Measurements from ENCODE around the gene DNAL1. TPM values are rescaled to one million over a fixed set of nuclear protein-coding genes. Genes with fewer than 3 reads are reported as not detected.

DNAL1 gene
- total and polyA plus RNA-seq, 10 donors = 2.2 to 15.4 (median 6.1) TPM

DNA sequence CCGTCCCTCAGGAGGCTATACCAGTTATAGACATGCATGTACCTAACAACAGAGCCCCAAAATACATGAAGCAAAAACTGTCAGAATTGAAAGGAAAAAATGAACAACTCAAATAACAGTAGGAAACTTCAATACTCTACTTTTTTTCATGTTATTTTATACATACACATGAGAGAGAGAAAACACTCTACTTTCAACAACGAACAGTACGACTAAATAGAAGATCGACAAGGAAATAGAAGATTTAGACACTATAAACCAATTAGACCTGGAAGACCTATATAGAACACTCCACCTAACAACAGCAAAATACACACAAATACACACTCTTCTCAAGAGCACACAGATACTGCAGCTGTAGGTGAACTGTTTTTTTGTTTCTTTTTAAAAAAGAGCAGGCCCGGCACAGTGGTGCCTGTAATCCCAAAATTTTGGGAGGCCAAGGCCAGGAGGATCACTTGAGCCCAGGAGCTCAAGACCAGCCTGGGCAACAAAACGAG, 104.1 kb downstream of the DNAL1 start:
- TF ChIP-seq POLR2A (IDR thresholded peaks at IDR 0.05) (no peak), POLR2AphosphoS5 (IDR thresholded peaks at IDR 0.05) (no peak)
- TF ChIP-seq, protein P1, sequence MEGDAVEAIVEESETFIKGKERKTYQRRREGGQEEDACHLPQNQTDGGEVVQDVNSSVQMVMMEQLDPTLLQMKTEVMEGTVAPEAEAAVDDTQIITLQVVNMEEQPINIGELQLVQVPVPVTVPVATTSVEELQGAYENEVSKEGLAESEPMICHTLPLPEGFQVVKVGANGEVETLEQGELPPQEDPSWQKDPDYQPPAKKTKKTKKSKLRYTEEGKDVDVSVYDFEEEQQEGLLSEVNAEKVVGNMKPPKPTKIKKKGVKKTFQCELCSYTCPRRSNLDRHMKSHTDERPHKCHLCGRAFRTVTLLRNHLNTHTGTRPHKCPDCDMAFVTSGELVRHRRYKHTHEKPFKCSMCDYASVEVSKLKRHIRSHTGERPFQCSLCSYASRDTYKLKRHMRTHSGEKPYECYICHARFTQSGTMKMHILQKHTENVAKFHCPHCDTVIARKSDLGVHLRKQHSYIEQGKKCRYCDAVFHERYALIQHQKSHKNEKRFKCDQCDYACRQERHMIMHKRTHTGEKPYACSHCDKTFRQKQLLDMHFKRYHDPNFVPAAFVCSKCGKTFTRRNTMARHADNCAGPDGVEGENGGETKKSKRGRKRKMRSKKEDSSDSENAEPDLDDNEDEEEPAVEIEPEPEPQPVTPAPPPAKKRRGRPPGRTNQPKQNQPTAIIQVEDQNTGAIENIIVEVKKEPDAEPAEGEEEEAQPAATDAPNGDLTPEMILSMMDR (IDR thresholded peaks at IDR 0.05 in 8 of 11, conservative IDR thresholded peaks at IDR 0.05 in 3 of 11) = no peak
- no peak for DNase-seq
- peaks cover 0 to 5% (median 0%) of the 10 kb centered on the region in 6 donors for H3K36me3 ChIP-seq
- no peaks in the 10 kb centered on the region for H3K9me3 ChIP-seq
- H3K27me3 ChIP-seq (replicated peaks in 1 of 7) = no peaks in the 10 kb centered on the region
- H3K27ac ChIP-seq = peak overlapping the region in 7 of 8 donors; percentile 24 to 99 (median 97)
- peaks cover 93 to 100% (median 100%) of the 10 kb centered on the region in 6 donors for H3K4me1 ChIP-seq
- intact Hi-C loops (cut with DNase I; ENCODE audit: low total_unique reads) = no loop called here
- H3K4me3 ChIP-seq = no peak overlapping the region
- WGBS, 5 donors = 62 to 80% (median 68%) methylated on average over 6 of the region's 6 CpGs

GRCh38 chr14:73749706-73750530, 105.1 kb downstream of the DNAL1 start:
- Histone ChIP-seq H3K36me3 (peaks cover 0 to 5% (median 0%) of the 10 kb centered on the region in 6 donors), H3K4me1 (peaks cover 93 to 100% (median 100%) of the 10 kb centered on the region in 6 donors), H3K27ac (peak overlapping the region; percentile 81 to 99 (median 97)), H3K9me3 (no peaks in the 10 kb centered on the region), H3K27me3 (replicated peaks in 1 of 7) (no peaks in the 10 kb centered on the region), H3K4me3 (peak overlapping the region in 1 of 8 donors; percentile 0)
- WGBS, 5 donors = 50 to 67% (median 58%) methylated on average over 11 of the region's 11 CpGs
- intact Hi-C loops (cut with DNase I; ENCODE audit: low total_unique reads) = loop anchor here (5.0 kb wide), 1 partner anchor 37 kb away; no protein-coding TSS in a partner anchor
- peak; percentile 71 for DNase-seq
- TF ChIP-seq POLR2AphosphoS5 (IDR thresholded peaks at IDR 0.05) (no peak), POLR2A (IDR thresholded peaks at IDR 0.05) (no peak)
- TF ChIP-seq, protein P1 (IDR thresholded peaks at IDR 0.05 in 8 of 11, conservative IDR thresholded peaks at IDR 0.05 in 3 of 11) = no peak

- Histone ChIP-seq H3K27ac (peak overlapping the region; percentile 81 to 99 (median 97)), H3K4me1 (peaks cover 93 to 100% (median 100%) of the 10 kb centered on the region in 6 donors), H3K4me3 (no peak overlapping the region), H3K27me3 (replicated peaks in 1 of 7) (no peaks in the 10 kb centered on the region), H3K9me3 (no peaks in the 10 kb centered on the region), H3K36me3 (peaks cover 0 to 5% (median 0%) of the 10 kb centered on the region in 6 donors)
- TF ChIP-seq POLR2A (IDR thresholded peaks at IDR 0.05) (no peak), POLR2AphosphoS5 (IDR thresholded peaks at IDR 0.05) (no peak)
- TF ChIP-seq, protein P1 (IDR thresholded peaks at IDR 0.05 in 8 of 11, conservative IDR thresholded peaks at IDR 0.05 in 3 of 11) = no peak
- intact Hi-C loops (cut with DNase I; ENCODE audit: low total_unique reads) = loop anchor here (5.0 kb wide), 1 partner anchor 37 kb away; no protein-coding TSS in a partner anchor
- DNase-seq = peak; percentile 41
- WGBS, 5 donors = 61 to 82% (median 73%) methylated on average over 3 of the region's 3 CpGs
Measured at GRCh38 chr14:73750531-73750901, 105.7 kb downstream of the DNAL1 start.
